ENCODE data around the gene VTI1A.

DNA sequence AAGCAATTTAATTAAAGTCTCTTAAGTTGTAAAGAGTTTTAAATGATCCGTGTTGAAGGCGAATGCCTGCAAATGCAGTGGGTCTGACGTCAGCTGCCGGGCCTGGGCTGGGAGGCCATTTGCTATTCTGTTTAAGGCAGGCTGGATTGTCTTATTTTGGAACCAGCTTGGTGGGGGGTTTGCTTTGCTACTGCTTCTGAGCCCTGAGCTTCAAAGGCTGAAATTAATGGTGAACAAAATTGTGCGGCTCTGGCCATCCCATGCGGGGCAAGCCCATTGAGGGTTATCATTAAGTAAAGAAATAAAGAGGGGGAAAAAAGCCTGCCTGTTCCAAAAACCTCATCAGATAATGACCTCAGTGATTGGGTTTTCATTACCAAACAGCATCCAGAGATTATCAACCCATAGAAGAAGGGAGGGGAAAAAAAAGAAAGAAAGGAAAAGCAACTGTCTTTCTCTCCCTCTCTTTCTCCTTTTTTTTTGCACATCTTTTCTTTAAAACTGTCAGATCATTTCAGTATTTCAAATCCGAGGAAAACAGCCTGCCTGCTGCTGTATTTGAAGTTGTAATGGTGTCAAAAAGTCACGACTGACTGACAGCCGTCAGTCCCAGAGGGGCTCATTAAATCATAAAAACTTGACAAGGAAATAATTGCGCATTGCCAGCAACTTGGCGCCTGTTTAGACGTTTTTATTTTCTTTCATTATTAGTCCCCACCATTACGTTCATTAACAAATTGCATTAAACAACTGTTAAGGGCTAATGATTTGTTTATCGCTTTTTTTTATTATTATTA lies 371.2 kb downstream of the VTI1A start:
- TF ChIP-seq ZBTB33 (CRISPR knock-in tag; IDR thresholded peaks at IDR 0.05) (no peak), ZNF398 (CRISPR knock-in tag; IDR thresholded peaks at IDR 0.05) (no peak), EZH2 (IDR thresholded peaks at IDR 0.05; ENCODE audit: borderline replicate concordance, low read depth, low read length) (no peak), ZBTB11 (CRISPR knock-in tag; IDR thresholded peaks at IDR 0.05) (no peak), HNRNPLL (IDR thresholded peaks at IDR 0.05; ENCODE audit: low read depth, low read length, poor library complexity, severe bottlenecking) (no peak), ZBED1 (IDR thresholded peaks at IDR 0.05) (no peak), JUNB (CRISPR knock-in tag; conservative IDR thresholded peaks at IDR 0.05) (no peak)

All from K562 (cell line).